ENCODE results near the gene PPFIBP2. TPM values are rescaled to one million over a fixed set of nuclear protein-coding genes. Genes with fewer than 3 reads are reported as not detected.

Gene PPFIBP2
- total RNA-seq, 4 donors from 2014 or later: 28.1 to 61.1 (median 49.4) TPM

- no peak for DNase-seq
- WGBS, 2 donors: 33 to 48% methylated on average over 7 of the region's 7 CpGs
- H3K4me1 ChIP-seq: peaks cover 0 to 23% (median 0%) of the 10 kb centered on the region in 3 donors
- intact Hi-C loops (cut with DNase I): no loop called here
- TF ChIP-seq CTCF (IDR thresholded peaks at IDR 0.05): no peak
- no peak for TF ChIP-seq POLR2A (IDR thresholded peaks at IDR 0.05)
- H3K36me3 ChIP-seq: peaks cover 3 to 94% (median 12%) of the 10 kb centered on the region in 3 donors
- H3K9me3 ChIP-seq: no peaks in the 10 kb centered on the region
- no peak overlapping the region for H3K4me3 ChIP-seq
- peak overlapping the region in 3 of 4 donors; percentile 47 to 82 (median 73) for H3K27ac ChIP-seq
- H3K27me3 ChIP-seq: no peaks in the 10 kb centered on the region
These were observed 123.8 kb downstream of the PPFIBP2 start for GRCh38 chr11:7637447-7638157.

- no peaks in the 10 kb centered on the region for H3K27me3 ChIP-seq
- intact Hi-C loops (cut with DNase I): no loop called here
- H3K4me1 ChIP-seq: peaks cover 0 to 26% (median 0%) of the 10 kb centered on the region in 3 donors
- peaks cover 0 to 94% (median 12%) of the 10 kb centered on the region in 3 donors for H3K36me3 ChIP-seq
- peak overlapping the region in 2 of 4 donors; percentile 21 to 82 for H3K27ac ChIP-seq
- TF ChIP-seq POLR2A (IDR thresholded peaks at IDR 0.05) (no peak), CTCF (IDR thresholded peaks at IDR 0.05) (no peak)
- DNase-seq: no peak
- H3K4me3 ChIP-seq: no peak overlapping the region
- no peaks in the 10 kb centered on the region for H3K9me3 ChIP-seq
- 58 to 70% methylated on average over 5 of the region's 5 CpGs for WGBS, 2 donors
These were observed 125.2 kb downstream of the PPFIBP2 start for GRCh38 chr11:7638710-7639642.

- WGBS, 2 donors: 60% methylated on average over 5 of the region's 5 CpGs; no CpG with 5 or more reads in 1 of the 2 donors
- Histone ChIP-seq H3K36me3 (peaks cover 0 to 94% (median 12%) of the 10 kb centered on the region in 3 donors), H3K27me3 (no peaks in the 10 kb centered on the region), H3K4me1 (peaks cover 0 to 26% (median 0%) of the 10 kb centered on the region in 3 donors), H3K9me3 (no peaks in the 10 kb centered on the region), H3K27ac (peak overlapping the region in 1 of 4 donors; percentile 21), H3K4me3 (no peak overlapping the region)
- TF ChIP-seq CTCF (IDR thresholded peaks at IDR 0.05) (no peak), POLR2A (IDR thresholded peaks at IDR 0.05) (no peak)
- no peak for DNase-seq
- intact Hi-C loops (cut with DNase I): no loop called here
These were observed 125.8 kb downstream of the PPFIBP2 start for GRCh38 chr11:7639643-7640025.

- WGBS, 2 donors: 86 to 91% methylated on average over 6 of the region's 6 CpGs
- Histone ChIP-seq H3K27ac (no peak overlapping the region), H3K4me1 (peaks cover 0 to 26% (median 0%) of the 10 kb centered on the region in 3 donors), H3K36me3 (peaks cover 0 to 92% (median 12%) of the 10 kb centered on the region in 3 donors), H3K4me3 (no peak overlapping the region), H3K9me3 (no peaks in the 10 kb centered on the region), H3K27me3 (no peaks in the 10 kb centered on the region)
- TF ChIP-seq CTCF (IDR thresholded peaks at IDR 0.05) (no peak), POLR2A (IDR thresholded peaks at IDR 0.05) (no peak)
- DNase-seq: no peak
- intact Hi-C loops (cut with DNase I): no loop called here
These were observed 127.0 kb downstream of the PPFIBP2 start for GRCh38 chr11:7640816-7641215.

- Histone ChIP-seq H3K36me3 (peaks cover 0 to 92% (median 12%) of the 10 kb centered on the region in 3 donors), H3K27ac (no peak overlapping the region), H3K9me3 (no peaks in the 10 kb centered on the region), H3K4me3 (no peak overlapping the region), H3K4me1 (peaks cover 0 to 25% (median 0%) of the 10 kb centered on the region in 3 donors), H3K27me3 (no peaks in the 10 kb centered on the region)
- 37 to 38% methylated on average over 4 of the region's 4 CpGs for WGBS, 2 donors
- TF ChIP-seq POLR2A (IDR thresholded peaks at IDR 0.05) (no peak), CTCF (IDR thresholded peaks at IDR 0.05) (no peak)
- no peak for DNase-seq
- intact Hi-C loops (cut with DNase I): no loop called here
These were observed 128.9 kb downstream of the PPFIBP2 start for GRCh38 chr11:7642747-7643146.

All from esophagus squamous epithelium (tissue), 5 donors.